A549 (cell line): ENCODE data around the gene BCAS1. TPM values are rescaled to one million over a fixed set of nuclear protein-coding genes. Genes with fewer than 3 reads are reported as not detected.

Experiments used
- ATAC-seq, 2 experiments: fragments of 200-7000 bp in 1 of 2; fragments of >200 bp in 1 of 2; cut with Nextera tagmentation in 1 of 2; cut with Tn5 transposase in 1 of 2; 3 replicates each; pipeline versions ENCODE4 v1.8.0 to v1.9.1; 2018 to 2020; ENCODE audit warnings: mild to moderate bottlenecking in 1 of 2, moderate library complexity in 1 of 2
- CTCF ChIA-PET: fragments of 300-600 bp; sonication (Branson Sonifier 250); formaldehyde crosslinking; extraction: SDS; loops from one replicate; lab custom pipeline; 2021; ENCODE audit warnings: antibody characterized with exemption, inconsistent platforms; lab: Yijun Ruan, JAX
- POLR2A ChIA-PET: fragments of 350-600 bp; formaldehyde crosslinking; extraction: SDS; loops from one replicate; lab custom pipeline; 2021; ENCODE audit warnings: antibody characterized with exemption, inconsistent platforms; lab: Yijun Ruan, JAX
- DNase-seq, 2 experiments: peaks; one replicate each; pipeline versions ENCODE4 v3.0.0 to v3.0.0-alpha.2; 2011 to 2016; ENCODE audit warnings: low read depth in 1 of 2, low spot score in 1 of 2
- FAIRE-seq: peaks from 2 replicates; lab custom pipeline; 2011; peaks lifted over from hg19 to GRCh38; lab: Jason Lieb, UNC
- H3K27ac ChIP-seq, 2 experiments: fragments of >200 bp; sonication (Bioruptor Twin); formaldehyde crosslinking; 3 replicates each; pipeline ENCODE4 v1.5.1; 2016 to 2017
- H3K4me1 ChIP-seq: fragments of >200 bp; sonication (Bioruptor Twin); formaldehyde crosslinking; 3 replicates; pipeline ENCODE4 v1.6.1; 2016
- H3K4me2 ChIP-seq: fragments of >200 bp; sonication (Bioruptor Twin); formaldehyde crosslinking; 3 replicates; pipeline ENCODE4 v1.6.1; 2016
- H3K4me3 ChIP-seq: fragments of >200 bp; sonication (Bioruptor Twin); formaldehyde crosslinking; 3 replicates; pipeline ENCODE4 v1.5.1; 2016
- H3K9me3 ChIP-seq: fragments of >200 bp; sonication (Bioruptor Twin); formaldehyde crosslinking; 3 replicates; pipeline ENCODE4 v1.6.1; 2016
- BHLHE40 ChIP-seq: IDR thresholded peaks from 2 replicates; pipeline ENCODE4 v1.6.1; 2012; ENCODE audit warnings: low read depth, low read length, inconsistent platforms
- CBX2 ChIP-seq: fragments of 200-600 bp; sonication (generic); IDR thresholded peaks from 2 replicates; pipeline ENCODE4 v1.6.1; 2016; ENCODE audit warnings: low read depth, mild to moderate bottlenecking, borderline replicate concordance
- CEBPB ChIP-seq, 2 experiments: fragments of >200 bp in 1 of 2; sonication (Bioruptor Twin) in 1 of 2; formaldehyde crosslinking in 1 of 2; IDR thresholded peaks; 2 replicates each; pipeline ENCODE4 v1.6.1; 2012 to 2016
- CHD2 ChIP-seq: fragments of 150-350 bp; IDR thresholded peaks from 2 replicates; pipeline ENCODE4 v1.6.1; 2014; ENCODE audit warnings: low read length; ENCODE audit not compliant: partially characterized antibody
- E2F6 ChIP-seq: IDR thresholded peaks from 2 replicates; pipeline ENCODE4 v1.6.1; 2012; ENCODE audit warnings: low read depth, borderline replicate concordance
- EHF ChIP-seq: fragments of 250-450 bp; sonication (Bioruptor Pico); IDR thresholded peaks from 2 replicates; pipeline ENCODE4 v1.5.0; 2020; ENCODE audit warnings: mild to moderate bottlenecking
- ELK1 ChIP-seq: fragments of 150-350 bp; IDR thresholded peaks from 2 replicates; pipeline ENCODE4 v1.6.1; 2014; ENCODE audit warnings: low read depth, mild to moderate bottlenecking, low read length
- EP300 ChIP-seq, 2 experiments: fragments of >200 bp; sonication (Bioruptor Twin); formaldehyde crosslinking; IDR thresholded peaks; 2 replicates in 1 of 2; 3 replicates in 1 of 2; pipeline ENCODE4 v1.6.1; 2016 to 2017
- FOSL2 ChIP-seq, 2 experiments: fragments of 450-650 bp in 1 of 2; fragments of >200 bp in 1 of 2; sonication (Bioruptor Twin) in 1 of 2; formaldehyde crosslinking; IDR thresholded peaks; 2 replicates each; pipeline versions ENCODE4 v1.5.0 to v1.6.1; 2016 to 2020; ENCODE audit warnings: mild to moderate bottlenecking in 1 of 2, moderate library complexity in 1 of 2
- HDAC2 ChIP-seq: fragments of 200-600 bp; sonication (generic); IDR thresholded peaks from 2 replicates; pipeline ENCODE4 v1.6.1; 2016
- HOXA7 ChIP-seq: fragments of 250-450 bp; sonication (Bioruptor Pico); IDR thresholded peaks from 2 replicates; pipeline ENCODE4 v1.5.0; 2020; ENCODE audit warnings: mild to moderate bottlenecking, moderate library complexity
- JUN ChIP-seq, 2 experiments: fragments of >200 bp; sonication (Bioruptor Twin); formaldehyde crosslinking; IDR thresholded peaks; 2 replicates in 1 of 2; 3 replicates in 1 of 2; pipeline ENCODE4 v1.6.1; 2016 to 2017
- MAFK ChIP-seq: fragments of 450-650 bp; IDR thresholded peaks from 2 replicates; pipeline ENCODE4 v1.6.1; 2014; ENCODE audit not compliant: partially characterized antibody
- MAX ChIP-seq: IDR thresholded peaks from 2 replicates; pipeline ENCODE4 v1.6.1; 2012
- MAZ ChIP-seq: fragments of 150-350 bp; IDR thresholded peaks from 2 replicates; pipeline ENCODE4 v1.6.1; 2014; ENCODE audit warnings: antibody characterized with exemption, low read depth, low read length, borderline replicate concordance
- MYC ChIP-seq: IDR thresholded peaks from 2 replicates; pipeline ENCODE4 v1.6.1; 2012; ENCODE audit warnings: mild to moderate bottlenecking, inconsistent platforms, low read length, improper control_type of control experiment, borderline replicate concordance
- NFE2L2 ChIP-seq: fragments of 150-350 bp; conservative IDR thresholded peaks from 2 replicates; pipeline ENCODE4 v1.6.1; 2014; ENCODE audit warnings: low read length
- NPAS2 ChIP-seq: fragments of 250-450 bp; sonication (Bioruptor Pico); IDR thresholded peaks from 2 replicates; pipeline ENCODE4 v1.8.0; 2022; ENCODE audit warnings: mild to moderate bottlenecking, moderate library complexity, borderline replicate concordance
- POLR2AphosphoS2 ChIP-seq: conservative IDR thresholded peaks from 2 replicates; pipeline ENCODE4 v1.6.1; 2012; ENCODE audit warnings: low read length, improper control_type of control experiment, inconsistent platforms
- RARB ChIP-seq: fragments of 250-450 bp; sonication (Bioruptor Pico); IDR thresholded peaks from 2 replicates; pipeline ENCODE4 v1.8.0; 2021; ENCODE audit warnings: mild to moderate bottlenecking, moderate library complexity
- REST ChIP-seq: fragments of 200-600 bp; sonication (generic); IDR thresholded peaks from 2 replicates; pipeline ENCODE4 v1.6.1; 2016; ENCODE audit warnings: antibody characterized with exemption, mild to moderate bottlenecking, moderate library complexity
- SMC3 ChIP-seq: fragments of >200 bp; sonication (Bioruptor Twin); formaldehyde crosslinking; IDR thresholded peaks from 3 replicates; pipeline ENCODE4 v1.6.1; 2018; ENCODE audit warnings: inconsistent platforms
- TFCP2L1 ChIP-seq: fragments of 250-450 bp; sonication (Bioruptor Pico); IDR thresholded peaks from 2 replicates; pipeline ENCODE4 v1.5.0; 2021; ENCODE audit warnings: mild to moderate bottlenecking
- TP53 ChIP-seq: fragments of 250-450 bp; sonication (Bioruptor Pico); IDR thresholded peaks from 2 replicates; pipeline ENCODE4 v1.5.0; 2021; ENCODE audit warnings: mild to moderate bottlenecking, moderate library complexity
- ZC3H11A ChIP-seq: fragments of 450-650 bp; IDR thresholded peaks from 2 replicates; pipeline ENCODE4 v1.6.1; 2014; ENCODE audit warnings: antibody characterized with exemption, mild to moderate bottlenecking
- ZFP36 ChIP-seq: fragments of 450-650 bp; IDR thresholded peaks from 2 replicates; pipeline ENCODE4 v1.6.1; 2014; ENCODE audit warnings: borderline replicate concordance; ENCODE audit not compliant: partially characterized antibody
- ZNF302 ChIP-seq: fragments of 250-450 bp; sonication (Bioruptor Pico); IDR thresholded peaks from 2 replicates; pipeline ENCODE4 v1.9.0; 2021; ENCODE audit warnings: inconsistent platforms, mild to moderate bottlenecking, moderate library complexity
- polyA plus RNA-seq, 4 experiments: library from polyadenylated mRNA; depleted of rRNA in 3 of 4; stranded (reverse); fragments of >200 nt; fragmentation: RNase III in 1 of 4; extraction: RNeasy Plus Mini Kit Qiagen cat#74134 plus additional on column Dnase treatment in 1 of 4; gene quantifications; 2 replicates in 3 of 4; 3 replicates in 1 of 4; pipeline ENCODE4 v1.2.3, GENCODE V29; 2011 to 2017

BCAS1 gene
- polyA plus RNA-seq, 2 of the 4 experiments (the other 2 are of a cell fraction), result 1.4 to 3.9 TPM

- no peak for FAIRE-seq
- CTCF ChIA-PET, result interaction anchor here (1.0 to 3.5 kb wide), 7 partner anchors 9 to 144 kb away, joined by 3 to 13 read pairs (median 4); no protein-coding TSS in a partner anchor
- Histone ChIP-seq H3K4me2 (peak overlapping the region; percentile 34; the same call in 1 of the 3 replicates), H3K9me3 (no peaks in the 10 kb centered on the region), H3K4me3 (no peak overlapping the region)
- POLR2A ChIA-PET, result no interaction called here
- TF ChIP-seq CBX2 (no peak), HOXA7 (CRISPR knock-in tag) (no peak), ZNF302 (no peak), HDAC2 (no peak), TP53 (CRISPR knock-in tag) (no peak), BHLHE40 (no peak), REST (no peak), FOSL2 (IDR thresholded peaks at IDR 0.05) (no peak), FOSL2 (CRISPR knock-in tag; IDR thresholded peaks at IDR 0.05) (no peak), POLR2AphosphoS2 (no peak), CEBPB (IDR thresholded peaks at IDR 0.05) (no peak), TFCP2L1 (CRISPR knock-in tag) (no peak), ZC3H11A (no peak), JUN (IDR thresholded peaks at IDR 0.05) (no peak), E2F6 (no peak)
- TF ChIP-seq, all 56 proteins: peak for 0
- DNase-seq (no peak), ATAC-seq (no peak)
- H3K4me1 ChIP-seq, result peaks cover 55% of the 10 kb centered on the region
- peak overlapping the region in 1 of 2 experiments; percentile 56; a peak in 3 of 6 replicates for H3K27ac ChIP-seq
Observed at GRCh38 chr20:54084193-54084592, 13.8 kb upstream of the BCAS1 start.

GRCh38 chr20:54083459-54083858 lies 13.1 kb upstream of the BCAS1 start:
- no peak overlapping the region for H3K27ac ChIP-seq
- ATAC-seq, result no peak
- TF ChIP-seq EHF (CRISPR knock-in tag), result no peak
- TF ChIP-seq ELK1, result no peak
- TF ChIP-seq CBX2, result no peak
- no peak for TF ChIP-seq SMC3
- TF ChIP-seq NFE2L2, result no peak
- TF ChIP-seq CEBPB (IDR thresholded peaks at IDR 0.05), result no peak
- no peak for TF ChIP-seq MYC
- no peak for TF ChIP-seq MAFK
- TF ChIP-seq POLR2AphosphoS2, result no peak
- TF ChIP-seq TP53 (CRISPR knock-in tag), result no peak
- TF ChIP-seq ZFP36, result no peak
- no peak for TF ChIP-seq EP300 (IDR thresholded peaks at IDR 0.05)
- no peak for TF ChIP-seq CHD2
- no peak for TF ChIP-seq RARB
- TF ChIP-seq HOXA7 (CRISPR knock-in tag), result no peak
- TF ChIP-seq MAX, result no peak
- no peak for TF ChIP-seq E2F6
- TF ChIP-seq HDAC2, result no peak
- no peak for TF ChIP-seq MAZ
- no peak for TF ChIP-seq NPAS2 (CRISPR knock-in tag)
- TF ChIP-seq, all 56 proteins: peak for 0
- Histone ChIP-seq H3K4me3 (no peak overlapping the region), H3K4me1 (peaks cover 55% of the 10 kb centered on the region), H3K4me2 (no peak overlapping the region), H3K9me3 (no peaks in the 10 kb centered on the region)
- FAIRE-seq, result no peak
- DNase-seq, result no peak
- POLR2A ChIA-PET, result no interaction called here
- CTCF ChIA-PET, result interaction anchor here (0.7 to 3.5 kb wide), 9 partner anchors 12 to 567 kb away, joined by 3 to 13 read pairs (median 4); no protein-coding TSS in a partner anchor
